HL-60/S4 treated with retinoic acid at 250 ng/mL for 4 days and 3 days (cell line): ENCODE results near the gene RGS7BP.

Source experiments
- in situ Hi-C: fragments of 300-500 bp; cut with MboI; formaldehyde crosslinking; loops from 2 replicates; pipeline ENCODE4 v1.7.0; 2022; ENCODE audit warnings: low sequenced_read_pairs

The RGS7BP gene

DNA sequence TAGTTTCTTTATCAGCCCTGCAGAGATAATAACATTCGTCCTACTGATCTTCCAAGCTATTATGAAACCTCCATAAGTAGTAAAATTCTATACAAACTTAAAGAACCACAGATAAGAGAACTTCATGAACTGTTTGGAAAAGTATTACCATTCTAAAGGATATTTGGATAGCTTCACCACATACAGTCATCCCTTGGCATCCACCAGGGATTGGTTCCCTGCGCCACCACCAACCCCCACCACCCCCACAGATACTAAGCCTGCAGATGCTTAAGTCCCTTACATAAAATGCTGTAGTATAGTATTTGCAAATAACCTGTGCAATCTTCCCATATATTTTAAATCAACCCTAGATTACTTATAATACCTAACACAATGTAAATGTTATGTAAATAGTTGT lies 123.1 kb downstream of the RGS7BP start:
- in situ Hi-C loops, result loop anchor here (25.0 kb wide), 1 partner anchor 158 kb away; no protein-coding TSS in a partner anchor

DNA sequence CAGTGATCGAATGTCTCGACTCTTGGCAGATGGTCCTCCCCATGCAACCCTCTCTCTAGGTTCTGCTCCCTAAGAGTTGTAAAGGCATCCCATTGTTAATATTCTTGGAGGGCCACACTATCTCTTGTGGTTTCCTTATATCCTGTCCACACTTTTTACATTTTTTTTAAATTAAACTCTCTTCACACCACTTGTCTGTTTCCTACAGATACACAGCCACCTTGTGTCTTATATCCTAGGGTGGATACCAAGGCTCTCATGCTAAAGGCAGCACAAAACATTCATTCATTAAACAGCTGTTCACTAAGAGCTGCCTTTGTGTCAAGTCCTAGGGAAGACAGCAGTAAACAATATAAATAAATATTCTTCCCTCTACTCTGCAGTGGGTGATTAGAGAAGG lies 124.0 kb downstream of the RGS7BP start:
- in situ Hi-C loops, result loop anchor here (25.0 kb wide), 1 partner anchor 157 kb away; no protein-coding TSS in a partner anchor

DNA sequence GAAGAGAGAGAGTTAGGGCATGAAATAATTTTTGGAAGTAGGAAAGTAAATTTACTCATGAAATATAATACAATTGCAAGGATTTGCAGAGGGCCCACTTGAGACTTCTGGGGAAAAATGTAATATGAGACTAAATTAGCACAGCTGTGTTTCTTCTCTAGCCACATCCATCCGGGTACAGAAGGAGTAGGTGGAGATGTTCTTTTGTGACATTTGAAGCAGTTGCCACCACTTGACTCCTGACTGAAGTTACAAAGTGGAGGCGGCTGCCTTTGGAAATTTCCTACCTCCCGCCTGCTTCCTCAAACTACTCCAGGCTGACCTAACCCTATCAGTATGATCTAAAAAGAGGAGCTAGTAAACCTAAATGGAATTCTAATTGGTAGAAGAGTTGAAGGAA lies 126.4 kb downstream of the RGS7BP start:
- in situ Hi-C loops, result loop anchor here (25.0 kb wide), 1 partner anchor 155 kb away; no protein-coding TSS in a partner anchor

DNA sequence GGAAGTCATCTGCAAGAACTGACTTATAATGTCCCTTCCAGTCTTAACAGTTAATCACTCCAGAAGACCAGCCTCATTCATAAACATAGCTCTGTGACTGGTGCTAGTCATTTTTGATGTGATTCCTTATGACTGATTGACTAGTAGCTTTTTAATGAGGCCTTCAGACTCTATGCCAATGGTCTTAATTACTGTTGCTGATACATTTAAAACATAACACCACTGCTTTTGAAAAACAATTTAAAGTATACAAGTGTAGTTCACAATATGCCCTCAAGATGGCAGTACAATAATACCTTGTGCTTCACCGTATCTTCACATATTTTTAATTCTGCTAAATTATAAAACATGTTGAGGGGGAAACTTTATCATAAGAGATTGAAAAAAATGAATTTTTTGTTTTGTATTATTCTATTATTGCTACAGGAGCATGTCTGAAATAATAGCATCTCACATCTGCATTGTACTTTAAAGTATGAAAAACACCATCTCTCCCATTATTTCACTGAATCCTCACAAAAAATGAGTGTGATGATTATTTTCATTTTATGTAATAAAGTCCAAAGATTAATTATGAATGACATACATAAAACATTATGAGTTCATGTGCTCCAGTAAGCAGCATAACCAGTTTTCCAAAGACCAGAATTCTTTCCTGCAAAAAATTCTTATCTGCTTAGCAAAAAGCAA lies 129.3 kb downstream of the RGS7BP start:
- in situ Hi-C loops, result loop anchor here (25.0 kb wide), 1 partner anchor 152 kb away; no protein-coding TSS in a partner anchor

GRCh38 chr5:64637144-64637543 lies 131.3 kb downstream of the RGS7BP start:
- in situ Hi-C loops, result loop anchor here (25.0 kb wide), 1 partner anchor 150 kb away; no protein-coding TSS in a partner anchor

DNA sequence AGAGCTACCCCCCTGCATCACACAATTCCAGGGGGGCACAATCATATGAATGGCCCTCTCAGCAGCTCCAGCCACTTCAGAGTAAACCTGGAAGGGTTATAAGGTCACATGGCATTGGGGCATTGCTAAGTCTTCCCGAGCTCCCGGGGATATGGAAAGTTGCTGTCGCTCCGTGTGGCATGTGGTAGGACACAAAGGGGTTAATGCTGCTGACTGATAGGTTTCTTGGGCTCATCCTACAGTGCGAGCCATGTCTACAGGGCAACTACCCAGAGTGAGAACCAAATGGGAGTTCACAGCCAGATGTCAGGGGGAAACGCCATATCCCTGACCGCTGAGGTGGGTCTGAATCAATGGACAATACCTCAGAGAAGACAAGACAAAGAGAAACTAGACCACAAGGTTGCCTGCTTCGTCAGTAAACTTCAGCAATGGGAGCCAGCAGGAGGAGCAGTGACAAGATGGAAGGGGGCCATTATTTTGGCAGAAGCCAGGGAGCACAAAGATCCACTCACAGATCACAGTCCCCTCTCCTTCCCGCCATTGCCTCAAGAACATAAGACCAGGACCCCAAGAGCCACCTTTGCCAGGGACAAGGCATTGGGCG lies 132.1 kb downstream of the RGS7BP start:
- in situ Hi-C loops, result loop anchor here (25.0 kb wide), 1 partner anchor 149 kb away; no protein-coding TSS in a partner anchor

- in situ Hi-C loops, result loop anchor here (25.0 kb wide), 1 partner anchor 142 kb away; no protein-coding TSS in a partner anchor
Measured at GRCh38 chr5:64644831-64645230, 139.0 kb downstream of the RGS7BP start.

DNA sequence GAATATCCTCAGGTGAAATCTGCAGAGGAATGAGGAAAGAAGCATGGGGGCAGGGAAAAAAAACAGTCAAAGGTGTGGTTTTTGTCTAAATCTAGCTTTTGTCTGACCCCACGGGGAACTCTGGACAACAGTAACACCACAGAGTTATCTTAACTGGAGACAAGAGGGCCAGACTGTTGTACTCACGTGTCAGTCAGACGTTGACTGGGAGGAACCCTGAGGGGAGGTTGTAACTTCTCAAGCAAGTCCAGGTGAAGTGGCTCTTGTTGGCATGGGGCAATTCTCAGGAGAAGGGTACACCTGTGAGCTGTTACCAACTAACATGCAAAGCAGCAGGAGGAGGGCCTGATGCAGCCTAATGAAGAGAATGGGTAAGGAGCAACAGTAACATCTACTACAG lies 140.4 kb downstream of the RGS7BP start:
- in situ Hi-C loops, result loop anchor here (25.0 kb wide), 1 partner anchor 141 kb away; no protein-coding TSS in a partner anchor

- in situ Hi-C loops, result loop anchor here (25.0 kb wide), 1 partner anchor 138 kb away; no protein-coding TSS in a partner anchor
Measured at GRCh38 chr5:64649512-64649911, 143.7 kb downstream of the RGS7BP start.

GRCh38 chr5:64653766-64654560 lies 148.1 kb downstream of the RGS7BP start:
- in situ Hi-C loops, result no loop called here

DNA sequence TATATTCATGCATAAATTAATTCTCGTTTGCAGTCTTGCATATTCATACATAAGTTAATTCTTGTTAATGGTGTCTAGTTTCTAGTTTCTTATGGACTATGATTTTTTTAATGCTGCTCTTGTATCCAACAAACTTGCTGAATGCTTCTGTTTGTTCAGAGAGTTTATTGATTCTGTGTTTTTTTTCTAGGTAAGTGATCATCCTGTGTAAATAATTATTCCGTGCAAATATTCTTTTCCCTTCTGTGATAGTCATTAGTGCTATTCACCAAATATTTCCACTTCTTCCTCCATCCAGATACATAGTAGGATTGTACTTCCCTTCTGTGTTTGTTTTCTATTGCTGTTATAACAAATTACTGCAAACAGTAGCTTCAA lies 148.7 kb downstream of the RGS7BP start:
- in situ Hi-C loops, result no loop called here

DNA sequence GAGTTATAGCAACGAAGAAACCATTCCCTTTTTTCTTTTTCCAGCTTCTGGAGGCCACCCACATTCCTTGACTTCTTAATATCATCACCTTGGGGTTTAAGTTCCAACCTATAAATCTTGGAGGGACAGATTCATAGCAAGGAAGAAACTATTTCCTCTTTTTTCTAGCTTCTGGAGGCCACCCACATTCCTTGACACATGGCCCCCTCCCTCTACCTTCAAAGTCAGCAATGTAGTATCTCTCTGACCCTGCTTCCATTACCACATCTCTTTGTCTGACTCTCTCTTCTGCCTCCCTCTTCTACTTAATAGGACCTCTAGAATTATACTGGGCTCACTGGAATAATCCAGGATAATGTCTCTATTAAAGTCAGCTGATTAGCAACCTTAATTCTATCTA lies 149.8 kb downstream of the RGS7BP start:
- in situ Hi-C loops, result no loop called here

DNA sequence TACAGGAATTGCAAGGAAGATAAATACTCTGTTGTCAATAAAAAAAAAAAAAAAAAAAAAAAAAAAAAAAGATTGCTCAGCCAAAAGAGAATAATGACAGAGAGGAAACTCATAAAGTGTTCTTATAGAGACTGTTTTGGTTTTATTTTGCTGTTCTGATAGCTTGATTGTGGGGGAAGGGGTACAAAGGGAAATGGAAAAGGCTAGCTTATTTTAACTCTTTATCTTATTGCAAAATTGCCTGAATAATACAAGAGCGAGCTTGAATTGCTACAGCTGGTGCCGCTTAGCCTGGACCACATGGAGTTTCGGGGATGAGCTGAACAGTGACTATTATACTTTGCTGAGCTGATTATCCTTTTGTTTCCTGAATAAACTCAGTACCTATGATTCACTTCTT lies 153.5 kb downstream of the RGS7BP start:
- in situ Hi-C loops, result no loop called here
